ENCODE data around the gene MAPRE3. TPM values are rescaled to one million over a fixed set of nuclear protein-coding genes. Genes with fewer than 3 reads are reported as not detected.

The MAPRE3 gene
- total and polyA plus RNA-seq, 9 of the 15 experiments (the other 6 are each of a cell fraction or from before 2014, with no cell fraction given): 0.70 to 43.2 (median 12.6) TPM

DNA sequence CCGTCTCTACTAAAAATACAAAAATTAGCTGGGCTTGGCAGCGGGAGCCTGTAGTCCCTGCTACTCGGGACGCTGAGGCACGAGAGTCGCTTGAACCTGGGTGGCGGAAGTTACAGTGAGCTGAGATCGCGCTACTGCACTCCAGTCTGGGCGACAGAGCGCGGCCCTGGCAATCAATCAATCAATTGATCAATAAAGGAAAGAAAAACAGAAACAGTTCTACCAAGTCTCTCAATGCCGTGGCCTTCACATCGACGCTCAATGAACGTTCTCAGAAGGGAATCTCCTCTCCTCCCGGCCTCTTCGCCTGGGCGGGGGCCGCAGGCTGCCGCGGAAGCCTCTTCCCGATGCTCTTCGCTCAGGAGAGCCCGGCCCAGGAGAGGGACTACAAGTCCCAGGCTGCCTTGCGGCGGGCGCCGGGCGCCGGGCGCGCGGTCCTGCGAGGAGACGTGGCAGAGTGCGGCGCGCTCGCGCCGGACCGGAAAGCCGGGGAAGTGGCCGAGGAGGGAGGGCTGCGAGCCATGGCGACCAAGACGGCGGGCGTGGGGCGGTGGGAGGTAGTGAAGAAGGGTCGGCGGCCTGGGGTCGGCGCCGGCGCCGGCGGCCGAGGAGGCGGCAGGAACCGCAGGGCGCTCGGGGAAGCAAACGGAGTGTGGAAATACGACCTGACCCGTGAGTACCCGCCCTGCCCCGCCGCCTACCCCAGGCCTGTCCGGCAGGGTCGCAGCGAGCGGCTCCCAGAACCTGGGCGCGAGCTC, 62.2 kb downstream of the MAPRE3 start, which contains the start of gene TMEM214 (continued):
- TF ChIP-seq, protein P1, sequence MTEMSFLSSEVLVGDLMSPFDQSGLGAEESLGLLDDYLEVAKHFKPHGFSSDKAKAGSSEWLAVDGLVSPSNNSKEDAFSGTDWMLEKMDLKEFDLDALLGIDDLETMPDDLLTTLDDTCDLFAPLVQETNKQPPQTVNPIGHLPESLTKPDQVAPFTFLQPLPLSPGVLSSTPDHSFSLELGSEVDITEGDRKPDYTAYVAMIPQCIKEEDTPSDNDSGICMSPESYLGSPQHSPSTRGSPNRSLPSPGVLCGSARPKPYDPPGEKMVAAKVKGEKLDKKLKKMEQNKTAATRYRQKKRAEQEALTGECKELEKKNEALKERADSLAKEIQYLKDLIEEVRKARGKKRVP (CRISPR knock-in tag; IDR thresholded peaks at IDR 0.05): peak; percentile 23; the same call in 1 of the 2 replicates
- TF ChIP-seq SPI1 (IDR thresholded peaks at IDR 0.05; ENCODE audit: borderline replicate concordance, low read depth, low read length) (0 out of 2 replicates have a peak, but pooled peaks have one; percentile 16), ZNF778 (CRISPR knock-in tag; IDR thresholded peaks at IDR 0.05) (no peak), SIN3B (IDR thresholded peaks at IDR 0.05; ENCODE audit: low read depth) (0 out of 2 replicates have a peak, but pooled peaks have one; percentile 39), ADNP (tag; IDR thresholded peaks at IDR 0.05) (peak; percentile 63), SRF (CRISPR knock-in tag; IDR thresholded peaks at IDR 0.05) (no peak), RB1 (IDR thresholded peaks at IDR 0.05; ENCODE audit: low read depth) (peak; percentile 58; the same call in 1 of the 2 replicates), SMAD1 (IDR thresholded peaks at IDR 0.05; ENCODE audit: low read depth, low read length, partially characterized antibody) (no peak), POLR2AphosphoS5 (IDR thresholded peaks at IDR 0.05; ENCODE audit: control insufficient read depth, insufficient read depth, low read depth, low read length) (peak; percentile 65; the same call in 1 of the 2 replicates), TBP (optimal IDR thresholded peaks at IDR 0.05; ENCODE audit: low read depth, low read length) (peak; percentile 79), FOSL1 (tag; conservative IDR thresholded peaks at IDR 0.05) (peak; percentile 43; the same call in 1 of the 2 replicates), TAF15 (IDR thresholded peaks at IDR 0.05; ENCODE audit: low read depth, low read length) (no peak), ESRRA (IDR thresholded peaks at IDR 0.05; ENCODE audit: borderline replicate concordance, low read depth) (peak; percentile 35; the same call in 1 of the 2 replicates), PML (IDR thresholded peaks at IDR 0.05; ENCODE audit: low read length) (peak; percentile 76; the same call in 1 of the 2 replicates), CEBPB (tag; IDR thresholded peaks at IDR 0.05) (peak; percentile 78), ZNF12 (CRISPR knock-in tag; IDR thresholded peaks at IDR 0.05) (0 out of 2 replicates have a peak, but pooled peaks have one; percentile 33)
- TF ChIP-seq, protein P2, sequence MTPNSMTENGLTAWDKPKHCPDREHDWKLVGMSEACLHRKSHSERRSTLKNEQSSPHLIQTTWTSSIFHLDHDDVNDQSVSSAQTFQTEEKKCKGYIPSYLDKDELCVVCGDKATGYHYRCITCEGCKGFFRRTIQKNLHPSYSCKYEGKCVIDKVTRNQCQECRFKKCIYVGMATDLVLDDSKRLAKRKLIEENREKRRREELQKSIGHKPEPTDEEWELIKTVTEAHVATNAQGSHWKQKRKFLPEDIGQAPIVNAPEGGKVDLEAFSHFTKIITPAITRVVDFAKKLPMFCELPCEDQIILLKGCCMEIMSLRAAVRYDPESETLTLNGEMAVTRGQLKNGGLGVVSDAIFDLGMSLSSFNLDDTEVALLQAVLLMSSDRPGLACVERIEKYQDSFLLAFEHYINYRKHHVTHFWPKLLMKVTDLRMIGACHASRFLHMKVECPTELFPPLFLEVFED (CRISPR knock-in tag; conservative IDR thresholded peaks at IDR 0.05): 0 out of 2 replicates have a peak, but pooled peaks have one; percentile 27
- TF ChIP-seq, protein P3, sequence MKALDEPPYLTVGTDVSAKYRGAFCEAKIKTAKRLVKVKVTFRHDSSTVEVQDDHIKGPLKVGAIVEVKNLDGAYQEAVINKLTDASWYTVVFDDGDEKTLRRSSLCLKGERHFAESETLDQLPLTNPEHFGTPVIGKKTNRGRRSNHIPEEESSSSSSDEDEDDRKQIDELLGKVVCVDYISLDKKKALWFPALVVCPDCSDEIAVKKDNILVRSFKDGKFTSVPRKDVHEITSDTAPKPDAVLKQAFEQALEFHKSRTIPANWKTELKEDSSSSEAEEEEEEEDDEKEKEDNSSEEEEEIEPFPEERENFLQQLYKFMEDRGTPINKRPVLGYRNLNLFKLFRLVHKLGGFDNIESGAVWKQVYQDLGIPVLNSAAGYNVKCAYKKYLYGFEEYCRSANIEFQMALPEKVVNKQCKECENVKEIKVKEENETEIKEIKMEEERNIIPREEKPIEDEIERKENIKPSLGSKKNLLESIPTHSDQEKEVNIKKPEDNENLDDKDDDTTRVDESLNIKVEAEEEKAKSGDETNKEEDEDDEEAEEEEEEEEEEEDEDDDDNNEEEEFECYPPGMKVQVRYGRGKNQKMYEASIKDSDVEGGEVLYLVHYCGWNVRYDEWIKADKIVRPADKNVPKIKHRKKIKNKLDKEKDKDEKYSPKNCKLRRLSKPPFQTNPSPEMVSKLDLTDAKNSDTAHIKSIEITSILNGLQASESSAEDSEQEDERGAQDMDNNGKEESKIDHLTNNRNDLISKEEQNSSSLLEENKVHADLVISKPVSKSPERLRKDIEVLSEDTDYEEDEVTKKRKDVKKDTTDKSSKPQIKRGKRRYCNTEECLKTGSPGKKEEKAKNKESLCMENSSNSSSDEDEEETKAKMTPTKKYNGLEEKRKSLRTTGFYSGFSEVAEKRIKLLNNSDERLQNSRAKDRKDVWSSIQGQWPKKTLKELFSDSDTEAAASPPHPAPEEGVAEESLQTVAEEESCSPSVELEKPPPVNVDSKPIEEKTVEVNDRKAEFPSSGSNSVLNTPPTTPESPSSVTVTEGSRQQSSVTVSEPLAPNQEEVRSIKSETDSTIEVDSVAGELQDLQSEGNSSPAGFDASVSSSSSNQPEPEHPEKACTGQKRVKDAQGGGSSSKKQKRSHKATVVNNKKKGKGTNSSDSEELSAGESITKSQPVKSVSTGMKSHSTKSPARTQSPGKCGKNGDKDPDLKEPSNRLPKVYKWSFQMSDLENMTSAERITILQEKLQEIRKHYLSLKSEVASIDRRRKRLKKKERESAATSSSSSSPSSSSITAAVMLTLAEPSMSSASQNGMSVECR (CRISPR knock-in tag; IDR thresholded peaks at IDR 0.05): peak; percentile 94

All from K562 (cell line).